Fibroblast of peridontal ligament (primary cell): ENCODE results near the gene PRKAR2A.

Experiments used
- DNase-seq: peaks from one replicate; pipeline ENCODE4 v3.0.0-alpha.2; 2010; ENCODE audit errors: extremely low read depth

PRKAR2A gene

GRCh38 chr3:48847504-48848423 lies at the start of gene PRKAR2A:
TSS of gene PRKAR2A (minus strand) at chr3:48847874. CDS start at chr3:48847596, 278 bp downstream.
- DNase-seq = peak; percentile 83

DNA sequence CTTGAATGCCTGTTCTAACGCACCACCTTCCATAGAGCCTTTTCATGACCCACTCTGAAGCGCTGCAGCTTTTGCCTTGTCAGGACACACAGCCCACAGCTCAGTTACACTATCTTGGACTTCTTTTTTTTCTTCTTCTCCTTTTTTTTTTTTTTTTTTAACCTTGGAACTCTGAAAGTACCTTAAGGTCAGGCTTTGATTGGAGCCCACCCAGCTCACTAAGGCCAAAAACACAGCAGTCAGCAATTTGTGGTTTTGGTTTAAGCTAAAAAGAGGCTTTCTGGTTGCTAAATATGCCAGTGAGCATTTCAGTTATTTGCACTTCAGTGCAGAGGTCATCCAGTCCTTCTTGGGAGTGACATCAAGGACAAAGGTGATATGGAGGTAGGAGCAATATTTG lies 49.3 kb upstream of the PRKAR2A start:
- peak; percentile 28 for DNase-seq

DNA sequence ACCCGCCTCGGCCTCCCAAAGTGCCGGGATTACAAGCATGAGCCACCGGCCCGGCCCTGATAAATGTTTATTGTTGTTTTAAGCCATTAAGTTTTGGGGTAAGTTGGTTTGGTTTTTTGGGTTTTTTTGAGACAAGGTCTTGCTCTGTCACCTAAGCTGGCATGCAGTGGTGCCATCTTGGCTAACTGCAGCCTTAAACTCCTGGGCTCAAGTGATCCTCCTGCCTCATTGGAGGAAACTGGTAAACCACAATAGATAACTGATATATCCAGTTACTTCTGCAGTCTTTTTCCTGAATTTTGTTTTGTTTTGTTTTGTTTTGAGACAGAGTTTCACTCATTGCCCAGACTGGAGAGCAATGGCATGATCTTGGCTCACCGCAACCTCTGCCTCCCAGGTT lies 46.8 kb upstream of the PRKAR2A start:
- DNase-seq = no peak

- no peak for DNase-seq
Observed at GRCh38 chr3:48891606-48892005, 43.9 kb upstream of the PRKAR2A start.

DNA sequence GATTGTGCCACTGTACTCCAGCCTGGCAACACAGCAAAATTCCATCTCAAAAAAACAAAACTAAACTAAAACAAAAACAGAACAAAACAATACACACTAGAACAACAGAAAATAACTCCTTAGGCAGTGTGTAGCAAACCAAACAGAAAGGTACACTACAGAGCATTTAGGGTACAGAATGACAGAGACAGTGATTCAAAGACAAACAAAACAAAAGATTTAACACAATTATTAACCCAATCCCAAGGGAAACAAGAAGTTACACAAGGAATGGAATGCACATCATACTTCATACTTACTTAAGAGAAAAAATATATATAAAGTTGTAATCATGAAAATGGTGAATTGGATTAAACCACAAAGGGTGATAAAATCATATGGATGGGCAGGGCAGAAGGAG lies 38.1 kb upstream of the PRKAR2A start:
- peak; percentile 12 for DNase-seq

DNA sequence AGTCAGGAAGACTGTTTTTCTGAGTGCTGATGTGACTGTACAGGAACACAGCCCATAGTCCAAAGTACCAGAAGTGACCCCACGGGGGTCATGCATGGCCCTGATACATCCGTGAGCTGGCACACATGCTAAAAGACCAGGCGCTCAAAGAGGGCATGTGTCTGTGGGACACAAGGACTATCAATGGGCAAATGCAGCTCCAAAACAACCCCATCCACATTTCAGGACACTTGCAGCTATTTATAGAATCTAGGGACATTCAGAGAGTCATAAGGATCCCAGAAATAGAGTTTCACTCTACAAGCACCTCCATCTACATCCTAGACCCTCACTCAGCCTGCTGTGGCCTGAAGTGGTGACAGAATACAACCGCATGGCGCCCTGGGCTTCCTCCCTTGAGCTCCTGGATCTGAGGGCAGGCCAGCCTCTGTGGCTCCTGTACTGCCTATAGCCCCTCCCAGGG lies 34.0 kb upstream of the PRKAR2A start:
- DNase-seq = no peak

DNA sequence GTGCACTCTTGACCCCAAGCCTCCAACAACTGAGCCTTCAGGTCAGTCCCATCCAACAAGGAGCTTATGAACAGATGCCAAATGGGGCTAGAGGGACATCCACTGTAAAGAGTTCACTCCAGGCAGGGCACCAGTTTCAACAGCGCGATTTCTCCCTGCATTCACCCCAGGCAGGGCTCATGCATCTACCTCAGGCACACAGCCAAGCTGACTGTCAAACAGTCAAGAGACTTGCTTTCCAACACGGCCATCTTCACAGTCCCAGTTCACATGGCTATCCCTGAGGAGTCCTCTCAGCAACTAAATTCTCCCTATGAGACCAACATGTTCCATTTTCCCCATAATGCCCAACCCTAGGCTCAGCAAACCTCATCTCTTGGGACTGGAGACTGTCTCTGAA lies 33.3 kb upstream of the PRKAR2A start:
- no peak for DNase-seq

DNA sequence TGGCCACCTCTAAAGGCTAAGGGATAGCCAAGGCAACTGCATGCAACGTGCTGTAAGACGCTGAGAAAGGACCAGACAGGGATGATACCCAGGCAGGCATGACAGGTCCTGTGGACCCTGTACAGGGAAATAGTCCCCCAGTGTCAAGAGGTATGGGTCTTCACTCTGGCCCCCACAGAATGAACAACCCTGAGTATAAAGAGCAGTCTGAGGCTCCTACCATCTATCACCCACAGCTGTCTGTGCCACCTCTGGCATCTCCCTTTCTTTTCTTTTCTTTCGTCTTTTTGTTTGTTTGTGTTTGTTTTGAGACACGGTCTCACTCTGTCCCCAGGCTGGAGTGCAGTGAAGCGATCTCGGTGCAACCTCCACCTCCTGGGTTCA lies 32.3 kb upstream of the PRKAR2A start:
- DNase-seq = no peak

- no peak for DNase-seq
Observed at GRCh38 chr3:48879307-48879993, 31.8 kb upstream of the PRKAR2A start.

GRCh38 chr3:48877671-48878070 lies 30.0 kb upstream of the PRKAR2A start:
- no peak for DNase-seq

- no peak for DNase-seq
Observed at GRCh38 chr3:48863122-48863521, 15.4 kb upstream of the PRKAR2A start.

DNA sequence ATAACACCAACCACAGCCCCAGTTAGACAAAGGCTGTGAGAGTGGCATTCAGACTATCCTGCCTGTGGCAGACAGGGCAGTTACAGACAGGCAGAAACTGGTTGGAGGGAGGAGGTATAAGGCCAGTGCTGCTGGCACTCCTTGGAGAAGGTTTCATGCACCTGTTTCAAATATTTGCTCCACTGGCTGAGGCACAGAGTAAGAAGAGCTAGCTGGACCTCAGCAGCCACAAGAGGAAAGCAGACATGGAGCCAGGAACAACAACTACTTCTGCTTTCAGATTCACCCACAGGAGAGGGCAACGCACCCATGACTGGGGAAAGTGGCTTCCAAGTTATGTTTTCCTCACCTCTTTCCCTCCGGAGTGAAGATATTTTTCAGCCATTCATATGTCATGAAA lies 11.5 kb upstream of the PRKAR2A start:
- DNase-seq = no peak

DNA sequence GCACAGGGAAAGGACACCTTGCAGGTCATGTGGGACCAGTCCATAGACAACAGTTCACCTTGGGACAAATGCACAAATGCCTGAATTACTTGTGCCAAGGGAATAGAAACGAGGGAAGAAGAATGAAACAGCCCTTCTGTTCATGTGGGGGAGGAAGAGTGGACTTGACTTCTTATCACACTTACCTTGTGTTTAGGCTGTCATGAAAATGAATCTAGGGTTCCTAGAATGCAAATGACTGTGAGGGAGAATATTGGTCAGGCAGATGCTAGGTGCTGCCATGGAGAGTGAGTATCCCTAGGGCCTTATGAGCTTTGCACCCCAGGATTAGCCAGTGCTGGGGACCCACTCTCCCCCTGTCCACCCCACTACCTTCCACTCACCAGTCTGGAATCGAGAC lies 11.0 kb upstream of the PRKAR2A start:
- DNase-seq = no peak

- no peak for DNase-seq
Observed at GRCh38 chr3:48857641-48858040, 10.0 kb upstream of the PRKAR2A start.

- DNase-seq = no peak
Observed at GRCh38 chr3:48856469-48856868, 8.8 kb upstream of the PRKAR2A start.

DNA sequence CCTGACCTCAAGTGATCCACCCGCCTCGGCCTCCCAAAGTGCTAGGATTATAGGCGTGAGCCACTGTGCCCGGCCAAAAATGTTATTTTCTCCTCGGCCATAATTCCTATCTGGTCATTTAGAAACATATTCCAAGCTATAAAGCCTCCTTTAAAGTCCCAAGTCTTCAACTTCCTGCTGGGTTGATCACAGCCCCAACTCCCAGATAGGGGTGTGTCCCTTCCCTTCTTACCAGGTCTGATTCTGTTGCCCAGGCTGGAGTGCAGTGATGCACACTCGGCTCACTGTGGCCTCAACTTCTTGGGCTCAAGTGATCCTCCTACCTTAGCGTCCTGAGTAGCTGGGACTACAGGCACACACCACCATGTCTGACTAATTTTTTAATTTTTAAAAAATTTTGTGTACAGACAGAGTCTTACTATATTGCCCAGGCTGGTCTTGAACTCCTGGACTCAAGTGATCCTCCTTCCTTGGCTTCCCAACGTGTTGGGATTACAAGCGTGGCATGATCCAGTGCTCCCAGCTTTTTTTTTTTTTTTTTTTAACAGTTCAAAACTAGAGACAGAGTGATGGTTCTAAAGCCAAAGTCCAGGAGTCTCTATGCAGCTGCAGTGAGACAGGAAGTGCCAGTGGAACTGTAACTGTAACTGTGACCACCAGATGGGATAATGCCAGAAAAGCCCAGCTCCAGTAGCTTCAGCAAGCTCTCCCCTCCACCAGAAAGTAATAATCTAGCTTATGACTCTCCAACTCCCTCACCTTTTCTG lies 8.2 kb upstream of the PRKAR2A start:
- no peak for DNase-seq

DNA sequence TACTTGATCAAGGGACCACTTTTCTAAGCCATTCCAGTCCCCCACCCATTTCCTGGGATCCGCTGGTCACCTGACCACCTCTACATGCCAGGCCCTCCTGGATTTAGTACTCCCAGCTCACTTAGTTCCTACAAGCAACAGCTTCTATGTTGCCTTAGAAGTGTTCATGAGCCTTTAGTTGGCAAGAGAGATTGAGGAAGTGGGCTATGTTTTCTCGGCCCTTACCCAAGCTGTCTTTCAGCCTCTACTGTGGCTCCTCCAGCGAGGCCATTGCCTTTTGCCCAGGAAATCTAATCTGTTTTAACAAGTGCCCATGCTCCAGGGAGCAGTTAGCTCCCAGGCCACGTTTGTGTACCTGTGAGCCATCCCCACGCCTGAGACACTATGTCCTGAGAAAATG lies 4.5 kb upstream of the PRKAR2A start:
- DNase-seq = no peak

- DNase-seq = peak; percentile 59
Observed at GRCh38 chr3:48851407-48851806, 3.7 kb upstream of the PRKAR2A start.

DNA sequence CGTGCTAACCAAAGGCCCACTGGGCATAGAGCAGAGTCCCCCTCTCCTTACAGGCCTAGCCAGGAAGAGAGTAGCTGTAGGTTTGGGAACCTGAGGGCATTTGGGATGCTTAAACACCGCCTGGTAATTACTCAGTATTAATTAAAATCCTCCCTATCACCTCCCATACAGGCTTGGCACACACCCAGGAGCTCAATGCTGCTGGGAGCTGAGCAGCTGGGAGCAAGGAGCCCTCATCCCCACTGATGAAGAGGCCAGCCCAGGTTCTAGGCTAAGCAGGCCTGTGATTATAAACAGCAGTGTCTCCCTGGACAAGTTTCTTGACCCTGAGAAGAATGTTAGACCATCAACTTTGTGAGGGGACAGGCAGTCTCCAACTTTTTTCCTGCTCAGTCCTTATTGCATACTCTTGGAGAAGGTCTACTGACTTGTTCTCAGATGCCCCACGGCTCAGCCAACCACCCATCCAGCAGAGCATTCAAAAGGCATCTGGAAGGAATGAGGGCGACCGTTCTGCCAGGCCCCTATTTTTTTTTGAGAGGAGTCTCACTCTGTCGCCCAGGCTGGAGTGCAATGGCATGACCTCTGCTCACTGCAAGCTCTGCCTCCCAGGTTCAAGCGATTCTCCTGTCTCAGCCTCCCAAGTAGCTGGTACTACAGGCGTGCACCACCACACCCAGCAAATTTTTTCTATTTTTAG lies 1.3 kb upstream of the PRKAR2A start:
- no peak for DNase-seq

GRCh38 chr3:48847053-48847503 lies 596 bp downstream of the PRKAR2A start:
- peak; percentile 71 for DNase-seq

DNA sequence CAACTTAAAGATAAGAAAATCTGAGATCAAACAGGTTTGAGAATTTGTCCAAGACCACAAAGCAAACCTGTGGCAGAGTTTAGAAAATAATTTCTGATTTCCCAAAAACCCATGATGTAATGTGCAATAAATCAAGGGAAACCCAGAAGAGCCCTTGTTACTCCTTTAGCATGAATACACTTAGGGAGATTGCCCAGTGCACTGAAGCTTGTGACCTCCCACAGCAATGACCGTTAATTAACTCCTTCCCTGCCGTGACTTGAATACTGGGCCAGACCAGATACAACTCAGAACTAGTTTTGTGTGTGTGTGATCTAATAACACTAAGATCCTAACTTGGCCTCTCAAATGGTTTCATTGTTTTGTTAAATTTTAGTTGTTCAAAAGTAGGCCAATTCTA lies 2.5 kb downstream of the PRKAR2A start:
- DNase-seq = peak; percentile 40

DNA sequence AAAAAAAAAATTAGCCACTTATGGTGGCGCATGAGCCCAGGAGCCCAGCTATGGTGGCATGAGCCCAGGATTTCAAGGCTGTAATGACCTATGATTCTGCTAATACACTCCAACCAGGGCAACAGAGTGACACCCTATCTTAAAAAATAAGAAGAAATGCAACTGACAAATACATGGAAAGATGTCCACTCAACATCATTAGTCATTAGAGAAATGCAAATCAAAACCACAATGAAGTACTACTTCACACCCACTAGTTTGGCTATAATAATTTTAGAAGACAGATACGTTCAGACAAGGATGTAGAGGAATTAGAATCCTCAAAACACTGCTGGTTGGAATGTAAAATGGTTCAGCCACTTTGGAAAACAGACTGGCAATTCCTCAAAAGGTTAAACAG lies 10.5 kb downstream of the PRKAR2A start:
- DNase-seq = no peak
